ENCODE measurements around the gene C11orf91.

- TF ChIP-seq CTCF (IDR thresholded peaks at IDR 0.05; ENCODE audit: low read depth, low read length, missing input control) (no peak), JUND (IDR thresholded peaks at IDR 0.05) (no peak), ZBTB33 (IDR thresholded peaks at IDR 0.05) (no peak), RAD21 (IDR thresholded peaks at IDR 0.05) (no peak), REST (IDR thresholded peaks at IDR 0.05) (no peak), YY1 (IDR thresholded peaks at IDR 0.05) (peak; percentile 68), FOXA1 (IDR thresholded peaks at IDR 0.05) (no peak), TAF1 (conservative IDR thresholded peaks at IDR 0.05) (no peak), SP1 (IDR thresholded peaks at IDR 0.05) (peak; percentile 49), ATF3 (IDR thresholded peaks at IDR 0.05) (no peak), MAX (IDR thresholded peaks at IDR 0.05) (no peak), GABPA (IDR thresholded peaks at IDR 0.05 in 1 of 2, conservative IDR thresholded peaks at IDR 0.05 in 1 of 2) (no peak), EGR1 (IDR thresholded peaks at IDR 0.05; ENCODE audit: low read depth in 2 of 2) (peak in 1 of 2 donors; percentile 50)
Observed at GRCh38 chr11:33695051-33695566, 5.5 kb downstream of the C11orf91 start.

Measured in liver (tissue), 3 donors.